SH-SY5Y (cell line): ENCODE data around the gene RIMKLB.

Source experiments
- GATA2 ChIP-seq: IDR thresholded peaks from 2 replicates; pipeline ENCODE4 v1.6.1; 2011; ENCODE audit warnings: mild to moderate bottlenecking, low read depth, low read length
- GATA3 ChIP-seq: IDR thresholded peaks from 2 replicates; pipeline ENCODE4 v1.6.1; 2011; ENCODE audit warnings: low read depth, mild to moderate bottlenecking, low read length, moderate library complexity

Gene RIMKLB

DNA sequence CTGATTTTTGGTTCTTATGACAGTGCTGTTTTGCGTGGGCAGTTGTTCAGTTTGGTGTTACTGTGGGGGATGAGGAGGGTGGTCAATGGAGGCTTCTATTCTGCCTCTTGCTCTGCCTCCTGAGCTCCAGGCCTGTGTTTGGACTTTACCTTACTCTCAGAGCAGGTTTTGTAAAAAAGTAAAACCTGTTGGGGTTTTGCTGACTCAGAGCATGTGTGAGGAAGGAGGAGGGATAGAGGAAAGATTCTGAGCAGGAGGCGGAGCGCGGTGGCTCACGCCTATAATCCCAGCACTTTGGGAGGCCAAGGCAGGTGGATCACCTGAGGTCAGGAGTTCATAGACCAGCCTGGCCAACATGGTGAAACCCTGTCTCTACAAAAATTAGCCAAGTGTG lies 131.3 kb downstream of the RIMKLB start:
- TF ChIP-seq GATA3 = no peak
- TF ChIP-seq GATA2 = no peak

DNA sequence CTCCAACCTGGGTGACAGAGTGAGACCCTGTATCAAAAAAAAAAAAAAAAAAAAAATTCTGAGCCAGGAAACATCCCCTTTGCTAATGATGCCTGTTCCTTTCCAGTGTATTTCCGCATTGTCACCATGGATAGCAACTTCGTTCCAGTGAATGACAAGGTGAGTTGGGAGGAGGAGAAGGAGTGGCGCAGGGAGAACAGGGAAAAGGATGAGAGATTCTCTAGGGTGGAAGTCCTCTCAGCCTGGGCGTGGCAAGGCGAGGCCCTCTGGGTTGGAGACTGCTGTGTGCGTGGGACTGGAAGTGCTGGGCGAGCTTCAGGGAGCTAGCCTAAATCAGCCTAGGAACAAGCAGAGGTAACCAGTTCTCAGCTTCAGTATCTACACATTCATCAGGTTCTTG lies 131.8 kb downstream of the RIMKLB start:
- TF ChIP-seq GATA2 = no peak
- TF ChIP-seq GATA3 = no peak

DNA sequence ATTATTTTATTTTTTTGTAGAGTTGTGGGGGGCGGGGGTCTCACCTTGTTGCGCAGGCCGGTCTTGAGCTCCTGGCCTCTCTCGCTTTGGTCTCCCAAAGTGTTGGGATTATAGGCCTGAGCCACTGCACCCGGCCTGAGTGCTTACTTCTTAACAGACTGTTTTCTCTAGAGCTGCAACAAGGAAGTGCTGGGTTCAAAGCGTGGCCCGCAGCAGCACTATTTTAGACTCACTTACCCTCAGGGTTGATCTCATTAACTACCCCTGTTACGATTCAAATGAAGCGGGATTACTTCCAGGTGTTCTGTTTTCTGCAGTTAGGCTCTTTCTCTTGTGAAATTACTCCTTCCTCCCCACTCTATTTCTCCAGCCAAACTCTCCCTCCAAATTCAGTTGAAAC lies 133.3 kb downstream of the RIMKLB start:
- TF ChIP-seq GATA2 (no peak), GATA3 (no peak)

DNA sequence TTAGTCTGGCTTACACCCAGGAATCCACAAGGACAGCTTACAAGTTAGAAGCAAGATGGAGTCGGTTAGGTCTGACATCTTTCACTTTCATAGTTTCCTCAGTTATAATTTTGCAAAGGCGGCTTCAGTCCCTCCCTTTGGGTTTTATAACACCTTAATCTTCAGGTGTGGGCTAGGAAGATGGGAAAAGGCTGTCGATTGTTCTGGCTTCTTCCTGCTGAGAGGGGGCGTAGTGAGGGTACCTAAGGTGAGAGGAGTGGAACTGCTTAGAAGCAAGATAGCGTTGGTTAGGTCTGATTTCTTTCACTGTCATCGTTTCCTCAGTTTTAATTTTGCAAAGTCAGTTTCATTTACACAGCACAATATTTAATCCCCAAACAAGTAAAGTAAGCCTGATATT lies 134.7 kb downstream of the RIMKLB start:
- TF ChIP-seq GATA2 (no peak), GATA3 (no peak)
